IMR-90 (cell line): ENCODE measurements around the gene KIRREL2. TPM values are rescaled to one million over a fixed set of nuclear protein-coding genes. Genes with fewer than 3 reads are reported as not detected.

Experiments used
- ATAC-seq: fragments of 200-7000 bp; cut with Tn5 transposase; 2 replicates; pipeline ENCODE4 v1.9.1; 2020; ENCODE audit warnings: low read depth, mild to moderate bottlenecking, moderate library complexity
- BruUV-seq: library from RNA; stranded (reverse); fragments of 400-500 nt; replicated peaks from 2 replicates; lab custom pipeline; 2021; lab: Mats Ljungman, UMichigan
- CTCF ChIA-PET: fragments of 300-600 bp; formaldehyde crosslinking; extraction: SDS; loops from one replicate; lab custom pipeline; 2021; ENCODE audit warnings: antibody characterized with exemption; lab: Yijun Ruan, JAX
- POLR2A ChIA-PET: fragments of 300-600 bp; sonication (Branson Sonifier 250); formaldehyde crosslinking; loops from one replicate; lab custom pipeline; 2022; ENCODE audit warnings: antibody characterized with exemption; ENCODE audit not compliant: unreplicated experiment; lab: Charles Lee
- DNase-seq: peaks from one replicate; pipeline ENCODE4 v3.0.0; 2013
- H2AFZ ChIP-seq: replicated peaks from 2 replicates; pipeline ENCODE3; 2013; ENCODE audit warnings: low read length, mild to moderate bottlenecking; ENCODE audit not compliant: poor library complexity
- H2AK5ac ChIP-seq: 2 replicates; pipeline ENCODE4 v1.6.1; 2013; ENCODE audit warnings: low read depth, low read length, inconsistent platforms
- H2AK9ac ChIP-seq: replicated peaks from 2 replicates; pipeline ENCODE3; 2013; ENCODE audit warnings: mild to moderate bottlenecking, low read depth, low read length, moderate library complexity; ENCODE audit not compliant: poor library complexity
- H2BK120ac ChIP-seq: 2 replicates; pipeline ENCODE4 v1.6.1; 2013; ENCODE audit warnings: low read depth, low read length, inconsistent platforms
- H2BK15ac ChIP-seq: 3 replicates; pipeline ENCODE4 v1.6.1; 2013; ENCODE audit warnings: low read depth, low read length, inconsistent platforms
- H2BK20ac ChIP-seq: 2 replicates; pipeline ENCODE4 v1.6.1; 2013; ENCODE audit warnings: low read depth, mild to moderate bottlenecking, inconsistent platforms, low read length, moderate library complexity
- H2BK5ac ChIP-seq: 2 replicates; pipeline ENCODE4 v1.6.1; 2013; ENCODE audit warnings: mild to moderate bottlenecking, low read depth, low read length, inconsistent platforms; ENCODE audit not compliant: poor library complexity, severe bottlenecking
- H3K14ac ChIP-seq: replicated peaks from 2 replicates; pipeline ENCODE4 v1.6.1; 2013; ENCODE audit warnings: low read depth, low read length, inconsistent platforms
- H3K18ac ChIP-seq: 2 replicates; pipeline ENCODE4 v1.6.1; 2013; ENCODE audit warnings: low read depth, low read length, control low read depth
- H3K23ac ChIP-seq: 2 replicates; pipeline ENCODE4 v1.6.1; 2013; ENCODE audit warnings: low read depth, low read length, inconsistent platforms
- H3K27ac ChIP-seq: 2 replicates; pipeline ENCODE4 v1.5.1; 2013; ENCODE audit warnings: mild to moderate bottlenecking, control low read depth, low read length; ENCODE audit not compliant: insufficient read depth
- H3K27me3 ChIP-seq: 2 replicates; pipeline ENCODE4 v1.6.1; 2013; ENCODE audit warnings: low read length; ENCODE audit not compliant: control insufficient read depth, insufficient read depth
- H3K36me3 ChIP-seq: 2 replicates; pipeline ENCODE4 v1.6.1; 2013; ENCODE audit warnings: low read length, mixed read lengths; ENCODE audit not compliant: control insufficient read depth, insufficient read depth
- H3K4ac ChIP-seq: 2 replicates; pipeline ENCODE4 v1.6.1; 2013; ENCODE audit warnings: low read depth, low read length, inconsistent platforms
- H3K4me1 ChIP-seq: 2 replicates; pipeline ENCODE4 v1.6.1; 2013; ENCODE audit warnings: low read length, mixed read lengths; ENCODE audit not compliant: control insufficient read depth, insufficient read depth
- H3K4me2 ChIP-seq: 2 replicates; pipeline ENCODE4 v1.6.1; 2013; ENCODE audit warnings: low read depth, mild to moderate bottlenecking, control low read depth, low read length, moderate library complexity
- H3K4me3 ChIP-seq: 2 replicates; pipeline ENCODE4 v1.5.1; 2013; ENCODE audit warnings: low read depth, mild to moderate bottlenecking, control low read depth, low read length, moderate library complexity; ENCODE audit not compliant: insufficient read depth
- H3K56ac ChIP-seq: 2 replicates; pipeline ENCODE4 v1.6.1; 2013; ENCODE audit warnings: low read length, inconsistent platforms; ENCODE audit not compliant: insufficient read depth; ENCODE audit errors: extremely low read depth
- H3K79me1 ChIP-seq, 2 experiments: 2 replicates each; pipeline ENCODE4 v1.6.1; 2013; ENCODE audit warnings: low read length in 2 of 2, inconsistent platforms in 1 of 2, low read depth in 1 of 2
- H3K9ac ChIP-seq: 2 replicates; pipeline ENCODE4 v1.6.1; 2013; ENCODE audit warnings: low read depth, low read length, control low read depth
- H3K9me1 ChIP-seq: 2 replicates; pipeline ENCODE4 v1.6.1; 2013; ENCODE audit warnings: low read length, inconsistent platforms; ENCODE audit not compliant: insufficient read depth
- H3K9me3 ChIP-seq: 2 replicates; pipeline ENCODE4 v1.6.1; 2013; ENCODE audit warnings: low read length; ENCODE audit not compliant: control insufficient read depth, insufficient read depth
- H4K20me1 ChIP-seq: 2 replicates; pipeline ENCODE4 v1.6.1; 2013; ENCODE audit warnings: low read length, inconsistent platforms; ENCODE audit not compliant: insufficient read depth
- H4K5ac ChIP-seq: 2 replicates; pipeline ENCODE4 v1.6.1; 2013; ENCODE audit warnings: mild to moderate bottlenecking, low read depth, low read length, control low read depth
- H4K8ac ChIP-seq, 2 experiments: 2 replicates each; pipeline ENCODE4 v1.6.1; 2013; ENCODE audit warnings: low read depth in 2 of 2, low read length in 2 of 2, control low read depth in 1 of 2, inconsistent platforms in 1 of 2
- H4K91ac ChIP-seq: 2 replicates; pipeline ENCODE4 v1.6.1; 2013; ENCODE audit warnings: low read depth, low read length, inconsistent platforms; ENCODE audit not compliant: insufficient read depth
- CHD1 ChIP-seq: IDR thresholded peaks from 2 replicates; pipeline ENCODE4 v1.6.1; 2012; ENCODE audit warnings: low read depth, low read length, improper control_type of control experiment
- CTCF ChIP-seq: conservative IDR thresholded peaks from 2 replicates; pipeline ENCODE4 v1.5.1; 2012; ENCODE audit warnings: mild to moderate bottlenecking, low read depth, low read length, improper control_type of control experiment
- ELK1 ChIP-seq: fragments of 150-350 bp; IDR thresholded peaks from 2 replicates; pipeline ENCODE4 v1.6.1; 2016; ENCODE audit warnings: low read depth, mild to moderate bottlenecking, low read length, moderate library complexity, borderline replicate concordance
- MAFK ChIP-seq: IDR thresholded peaks from 2 replicates; pipeline ENCODE4 v1.6.1; 2012; ENCODE audit warnings: low read depth, low read length, improper control_type of control experiment
- MAZ ChIP-seq: IDR thresholded peaks from 2 replicates; pipeline ENCODE4 v1.6.1; 2012; ENCODE audit warnings: low read depth, mild to moderate bottlenecking, low read length, improper control_type of control experiment, moderate library complexity, borderline replicate concordance
- MXI1 ChIP-seq: IDR thresholded peaks from 2 replicates; pipeline ENCODE4 v1.6.1; 2012; ENCODE audit warnings: low read depth, mild to moderate bottlenecking, low read length, moderate library complexity, borderline replicate concordance
- NFE2L2 ChIP-seq: fragments of 150-350 bp; IDR thresholded peaks from 2 replicates; pipeline ENCODE4 v1.6.1; 2016; ENCODE audit warnings: low read depth, mild to moderate bottlenecking, low read length
- RCOR1 ChIP-seq: IDR thresholded peaks from 2 replicates; pipeline ENCODE4 v1.6.1; 2012; ENCODE audit warnings: mild to moderate bottlenecking, low read length, improper control_type of control experiment; ENCODE audit not compliant: insufficient replicate concordance
- RFX5 ChIP-seq: IDR thresholded peaks from 2 replicates; pipeline ENCODE4 v1.8.0; 2012; ENCODE audit warnings: low read depth, mild to moderate bottlenecking, low read length, moderate library complexity
- USF2 ChIP-seq: fragments of 150-350 bp; IDR thresholded peaks from 2 replicates; pipeline ENCODE4 v1.6.1; 2017; ENCODE audit warnings: mild to moderate bottlenecking, antibody characterized with exemption, low read length, low read depth
- WGBS, 2 experiments: methylation state at CpG; one replicate each; pipeline versions ENCODE4 v1.1.5 to v1.1.7; 2013; ENCODE audit warnings: missing lambda C conversion rate in 2 of 2; ENCODE audit not compliant: insufficient read length in 1 of 2; ENCODE audit errors: extremely low coverage in 2 of 2; 5-methylcytosine and 5-hydroxymethylcytosine counted together
- dilution Hi-C: fragments of 300-500 bp; cut with HindIII; formaldehyde crosslinking; loops from one replicate; pipeline ENCODE4 v1.14.3; 2018; ENCODE audit warnings: low sequenced_read_pairs; ENCODE audit not compliant: unreplicated experiment
- in situ Hi-C: fragments of 300-500 bp; cut with MboI; formaldehyde crosslinking; loops from 3 replicates; pipeline ENCODE4 v1.14.3; 2019; ENCODE audit warnings: low sequenced_read_pairs, inconsistent platforms, mixed read lengths
- intact Hi-C: fragments of 100-400 bp; cut with micrococcal nuclease; formaldehyde crosslinking; loops from 2 replicates; pipeline ENCODE4 v1.10.0; 2022
- polyA plus RNA-seq, 3 experiments: library from polyadenylated mRNA; depleted of rRNA; stranded (reverse); fragments of >200 nt; gene quantifications; 2 replicates each; pipeline ENCODE4 v1.2.3, GENCODE V29; 2012; ENCODE audit warnings: low replicate concordance in 1 of 3
- total RNA-seq: library from RNA; depleted of rRNA; stranded (reverse); fragments of >200 nt; gene quantifications from 2 replicates; pipeline ENCODE4 v1.2.3, GENCODE V29; 2012

Gene KIRREL2
- total and polyA plus RNA-seq, 2 of the 4 experiments (the other 2 are of a cell fraction) = not detected

- TF ChIP-seq NFE2L2 = no peak
These were observed 43.4 kb upstream of the KIRREL2 start (continued) for GRCh38 chr19:35813043-35813890.

- CTCF ChIA-PET = interaction anchor here (0.9 kb wide), 1 partner anchor 13 kb away, joined by 3 read pairs; no protein-coding TSS in a partner anchor
- no peak overlapping the region for H3K4me3 ChIP-seq
These were observed 40.4 kb upstream of the KIRREL2 start for GRCh38 chr19:35816262-35816661.

More at GRCh38 chr19:35816262-35816661, 40.4 kb upstream of the KIRREL2 start:
- Histone ChIP-seq H3K14ac (no peak overlapping the region), H3K36me3 (no peaks in the 10 kb centered on the region), H3K4me2 (no peak overlapping the region), H2AK9ac (no peak overlapping the region), H4K91ac (no peak overlapping the region), H4K20me1 (no peaks in the 10 kb centered on the region), H2BK20ac (no peak overlapping the region), H2AK5ac (no peak overlapping the region), H2BK120ac (no peak overlapping the region), H3K56ac (no peak overlapping the region), H2BK15ac (no peak overlapping the region), H3K27ac (no peak overlapping the region), H3K9me3 (no peaks in the 10 kb centered on the region), H2AFZ (no peak overlapping the region), H3K23ac (no peak overlapping the region), H3K9ac (no peak overlapping the region), H4K8ac (no peak overlapping the region), H4K5ac (no peak overlapping the region), H3K4me1 (no peaks in the 10 kb centered on the region), H3K4ac (no peak overlapping the region), H2BK5ac (no peak overlapping the region), H3K9me1 (no peaks in the 10 kb centered on the region), H3K79me1 (no peaks in the 10 kb centered on the region), H3K18ac (no peak overlapping the region), H3K27me3 (peaks cover 21% of the 10 kb centered on the region)
- POLR2A ChIA-PET = no interaction called here
- WGBS, 2 experiments = no CpG with 5 or more reads among the region's 6 CpGs
- in situ Hi-C loops (no loop called here), intact Hi-C loops (no loop called here), dilution Hi-C loops (no loop called here)
- TF ChIP-seq RFX5 = no peak
- no peak for TF ChIP-seq CHD1
- TF ChIP-seq ELK1 = no peak
- no peak for TF ChIP-seq USF2
- TF ChIP-seq MAZ = no peak
- no peak for TF ChIP-seq MXI1
- no peak for TF ChIP-seq MAFK
- no peak for TF ChIP-seq CTCF
- TF ChIP-seq RCOR1 = no peak
- DNase-seq (no peak), ATAC-seq (no peak)
- BruUV-seq = no TSS peak
